SK-N-MC (cell line): Measurements from ENCODE around the gene SKOR2.

ENCODE experiments used
- DNase-seq: peaks from one replicate; pipeline ENCODE4 v3.0.0-alpha.2; 2011; ENCODE audit warnings: low read depth, low spot score
- H3K27ac ChIP-seq: fragments of 200-600 bp; sonication (generic); 2 replicates; pipeline ENCODE4 v1.5.1; 2016; ENCODE audit warnings: mixed run types
- H3K36me3 ChIP-seq: fragments of 200-600 bp; sonication (generic); 2 replicates; pipeline ENCODE4 v1.6.1; 2017; ENCODE audit warnings: antibody characterized with exemption, low read length, mixed read lengths; ENCODE audit not compliant: insufficient read depth
- H3K4me3 ChIP-seq: fragments of 200-600 bp; sonication (generic); 2 replicates; pipeline ENCODE4 v1.5.1; 2016
- H3K9ac ChIP-seq: fragments of 200-600 bp; sonication (generic); 2 replicates; pipeline ENCODE4 v1.8.0; 2017; ENCODE audit warnings: mixed run types, mixed read lengths; ENCODE audit not compliant: insufficient read length
- H3K9me3 ChIP-seq: fragments of 200-600 bp; sonication (generic); 2 replicates; pipeline ENCODE4 v1.6.1; 2017; ENCODE audit warnings: low read depth, mild to moderate bottlenecking, antibody characterized with exemption, low read length, moderate library complexity, mixed read lengths
- EZH2 ChIP-seq: fragments of 200-600 bp; sonication (generic); IDR thresholded peaks from one replicate; pipeline ENCODE4 v1.6.1; 2017; ENCODE audit warnings: antibody characterized with exemption
- FOXP2 ChIP-seq: optimal IDR thresholded peaks from 2 replicates; pipeline ENCODE3; 2011; ENCODE audit warnings: mild to moderate bottlenecking, moderate library complexity; ENCODE audit not compliant: insufficient read depth; ENCODE audit errors: extremely low read length, control extremely low read depth
- POLR2AphosphoS5 ChIP-seq: IDR thresholded peaks from 2 replicates; pipeline ENCODE4 v1.6.1; 2012; ENCODE audit warnings: mild to moderate bottlenecking, low read depth, low read length, borderline replicate concordance

SKOR2 gene

DNA sequence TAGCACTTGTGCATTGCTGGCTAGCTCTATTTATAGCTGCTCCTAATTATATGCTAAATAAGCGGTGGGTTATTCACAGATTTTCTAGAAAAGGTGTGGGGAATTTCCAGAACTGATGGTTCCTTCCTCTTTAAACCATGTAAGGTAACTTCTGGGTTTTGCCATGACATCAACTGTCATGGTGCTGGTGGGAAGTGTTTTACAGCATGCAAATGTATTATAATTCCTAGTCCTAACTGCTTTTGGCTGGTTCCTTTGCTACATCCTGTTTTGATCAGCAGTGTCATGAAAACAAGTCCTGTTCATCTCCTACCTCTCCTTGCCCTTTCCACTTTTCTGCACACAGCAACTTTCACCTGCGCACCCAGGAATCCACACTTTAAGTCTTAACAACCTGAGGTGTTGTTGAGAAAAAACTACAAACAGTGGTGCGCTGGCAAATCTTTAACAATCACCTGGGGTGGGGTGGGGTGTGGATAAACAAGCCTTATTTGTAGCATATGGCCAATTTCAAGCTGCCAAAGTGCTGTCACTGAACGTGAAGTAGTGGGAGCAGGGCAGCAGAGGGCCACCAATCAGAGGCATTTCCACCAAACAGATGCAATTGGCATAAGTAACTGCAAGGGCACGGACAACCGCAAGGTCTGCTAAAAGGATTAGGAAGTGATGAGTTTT is 33.4 kb upstream of the SKOR2 start:
- TF ChIP-seq FOXP2 (no peak), EZH2 (no peak), POLR2AphosphoS5 (no peak)
- H3K9ac ChIP-seq: no peak overlapping the region
- H3K27ac ChIP-seq: no peak overlapping the region
- DNase-seq: no peak
- H3K4me3 ChIP-seq: no peak overlapping the region
- no peaks in the 10 kb centered on the region for H3K9me3 ChIP-seq
- H3K36me3 ChIP-seq: no peaks in the 10 kb centered on the region

DNA sequence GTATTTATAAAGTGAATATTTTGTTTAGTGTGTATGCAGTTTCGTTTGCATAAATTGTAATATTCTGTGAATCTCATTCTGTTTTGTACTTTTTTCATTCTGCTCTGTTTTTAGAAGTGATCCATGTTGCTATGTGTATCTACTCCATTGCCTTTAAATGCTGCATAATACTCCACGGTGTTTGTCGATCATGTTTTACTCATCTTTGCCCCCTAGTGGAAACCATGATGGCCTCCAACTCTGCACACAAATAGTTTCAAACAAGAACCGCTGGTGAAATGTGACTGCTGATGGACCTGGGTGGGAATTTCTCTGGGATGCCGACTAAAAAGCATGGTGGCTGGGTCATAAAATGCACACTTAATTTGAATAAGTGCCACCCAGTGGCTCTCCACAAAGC is 32.0 kb upstream of the SKOR2 start:
- Histone ChIP-seq H3K4me3 (no peak overlapping the region), H3K36me3 (no peaks in the 10 kb centered on the region), H3K9me3 (no peaks in the 10 kb centered on the region), H3K9ac (no peak overlapping the region), H3K27ac (no peak overlapping the region)
- TF ChIP-seq FOXP2 (no peak), POLR2AphosphoS5 (no peak), EZH2 (no peak)
- DNase-seq: peak; percentile 8

DNA sequence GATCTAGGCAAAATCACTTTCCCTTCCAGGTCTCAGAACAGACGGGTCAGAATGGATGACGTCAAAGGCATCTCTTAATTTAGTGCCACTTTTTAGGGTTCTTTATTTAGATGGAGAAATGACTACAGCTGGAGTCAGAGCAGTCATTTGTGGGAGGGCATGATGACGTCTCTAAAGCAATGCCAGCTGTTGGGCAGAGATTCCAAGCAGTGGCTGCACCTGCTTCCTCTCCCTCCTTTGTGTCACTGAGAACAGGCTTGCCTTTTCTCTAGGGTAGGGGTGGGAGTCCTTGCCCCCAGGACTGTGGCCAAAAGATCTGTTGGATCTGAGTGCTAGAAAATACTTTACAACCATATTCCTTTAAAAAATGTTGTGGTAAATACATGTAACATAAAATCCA is 28.7 kb upstream of the SKOR2 start:
- no peak for TF ChIP-seq FOXP2
- H3K36me3 ChIP-seq: no peaks in the 10 kb centered on the region
- no peaks in the 10 kb centered on the region for H3K9me3 ChIP-seq
- no peak overlapping the region for H3K4me3 ChIP-seq
- H3K9ac ChIP-seq: no peak overlapping the region
- no peak overlapping the region for H3K27ac ChIP-seq
- no peak for DNase-seq

DNA sequence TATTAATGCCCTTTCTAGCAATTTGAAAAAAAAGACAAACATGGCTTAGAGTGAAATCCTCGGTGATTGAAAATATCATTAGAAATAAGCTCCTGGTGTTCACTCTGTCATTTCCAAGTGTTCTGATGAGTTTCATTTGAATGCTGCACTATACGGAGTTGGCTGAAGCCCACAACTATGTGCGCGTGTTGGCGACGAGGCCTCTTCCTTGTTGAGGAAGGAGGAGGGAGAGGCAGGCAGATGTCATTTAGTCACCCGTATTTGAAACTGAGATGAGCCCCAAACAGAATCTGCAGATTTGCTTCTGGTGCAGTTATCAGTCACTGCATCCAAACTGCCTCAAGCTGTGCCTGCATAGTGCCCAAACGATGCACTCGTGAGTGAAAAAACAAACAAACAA is 23.5 kb upstream of the SKOR2 start:
- Histone ChIP-seq H3K4me3 (no peak overlapping the region), H3K9ac (no peak overlapping the region), H3K9me3 (no peaks in the 10 kb centered on the region), H3K27ac (no peak overlapping the region), H3K36me3 (no peaks in the 10 kb centered on the region)
- TF ChIP-seq POLR2AphosphoS5: no peak
- no peak for TF ChIP-seq EZH2
- no peak for TF ChIP-seq FOXP2
- no peak for DNase-seq

DNA sequence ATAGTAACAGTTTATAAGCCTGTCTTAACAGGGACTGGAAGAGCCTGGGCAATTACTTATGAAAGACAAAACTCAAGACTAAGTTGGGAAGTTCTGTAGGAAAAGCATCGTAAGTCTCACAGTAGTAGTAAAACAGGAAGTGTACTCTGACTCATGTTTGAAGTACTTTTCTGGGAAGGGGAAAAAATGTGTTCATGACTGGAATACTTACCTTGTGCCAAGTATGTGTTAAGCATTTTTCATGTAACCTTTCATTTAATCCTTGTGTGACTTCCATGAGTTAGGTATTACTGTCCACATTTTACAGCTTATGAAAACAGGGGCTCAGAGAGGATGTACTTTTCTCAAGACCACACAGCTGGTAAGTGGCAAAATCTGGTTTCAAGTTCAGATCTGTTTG is 13.7 kb upstream of the SKOR2 start:
- H3K27ac ChIP-seq: no peak overlapping the region
- no peak overlapping the region for H3K9ac ChIP-seq
- H3K4me3 ChIP-seq: no peak overlapping the region
- H3K9me3 ChIP-seq: no peaks in the 10 kb centered on the region
- H3K36me3 ChIP-seq: no peaks in the 10 kb centered on the region
- no peak for TF ChIP-seq EZH2
- no peak for TF ChIP-seq FOXP2
- no peak for TF ChIP-seq POLR2AphosphoS5
- DNase-seq: no peak

DNA sequence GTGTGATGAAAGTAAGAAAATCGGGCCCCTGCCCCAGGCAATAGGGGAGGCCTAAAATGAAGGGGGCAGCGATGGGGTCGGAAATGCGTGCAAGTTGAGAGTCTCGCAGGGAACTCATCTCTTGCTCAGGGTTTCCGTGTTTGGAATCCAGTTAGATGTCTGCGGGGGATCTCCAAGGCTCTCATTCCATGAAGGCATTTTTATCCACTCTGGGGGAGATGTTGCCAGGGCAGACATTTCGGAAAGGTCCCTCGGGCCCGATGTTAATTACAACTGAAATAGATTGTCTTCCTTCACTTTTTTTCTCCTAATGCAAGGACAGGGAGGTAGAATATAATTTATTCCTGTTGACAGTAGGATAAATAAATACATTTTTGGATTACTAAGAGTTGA is 12.8 kb upstream of the SKOR2 start:
- Histone ChIP-seq H3K9ac (no peak overlapping the region), H3K36me3 (no peaks in the 10 kb centered on the region), H3K9me3 (no peaks in the 10 kb centered on the region), H3K27ac (no peak overlapping the region), H3K4me3 (no peak overlapping the region)
- TF ChIP-seq FOXP2: no peak
- no peak for TF ChIP-seq EZH2
- TF ChIP-seq POLR2AphosphoS5: no peak
- no peak for DNase-seq

DNA sequence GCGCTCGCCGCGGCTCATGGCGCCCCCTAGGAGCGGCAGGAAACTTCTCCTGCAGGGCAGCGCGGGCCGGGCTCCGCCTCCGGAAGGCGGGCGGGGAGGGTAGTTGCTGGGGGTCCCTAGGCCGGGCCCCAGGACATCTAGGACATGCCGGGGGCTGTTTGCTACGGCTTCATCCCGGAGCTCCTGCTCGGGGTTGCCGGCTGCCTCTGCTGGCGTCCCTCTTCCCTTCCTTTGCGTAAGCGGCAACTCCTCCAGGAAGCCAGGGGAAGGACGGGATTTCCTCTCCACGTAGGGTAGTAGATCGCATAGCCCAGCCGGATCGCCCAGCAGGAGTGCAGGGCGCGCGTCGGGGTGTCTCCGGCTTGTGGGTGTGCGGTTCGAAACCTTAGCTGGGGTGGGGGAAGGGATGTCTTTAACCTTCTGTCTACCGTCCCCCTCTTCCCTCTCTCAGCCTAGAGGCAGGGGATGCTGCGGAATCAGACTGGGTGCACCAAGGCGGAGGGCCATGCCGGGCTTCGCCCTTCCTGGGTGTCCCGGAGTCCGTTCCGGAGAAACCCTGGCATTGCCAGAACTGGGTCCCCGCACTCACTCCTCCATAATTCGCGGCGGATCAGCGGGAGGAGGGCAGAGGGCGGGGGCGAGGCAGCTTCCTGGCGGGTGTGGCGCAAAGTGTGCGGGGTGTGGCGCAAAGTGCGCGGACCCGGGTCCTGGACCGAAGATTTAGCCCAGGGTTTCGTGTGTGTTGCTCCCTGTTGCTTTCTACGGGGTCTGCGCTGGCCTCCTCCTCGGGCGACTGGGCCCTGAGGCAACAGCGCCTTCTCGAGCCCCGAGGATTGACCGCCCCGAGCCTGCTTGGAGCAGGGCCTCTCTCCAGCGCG is 12.2 kb upstream of the SKOR2 start:
- H3K4me3 ChIP-seq: no peak overlapping the region; the same call in 1 of the 2 replicates
- no peaks in the 10 kb centered on the region for H3K9me3 ChIP-seq
- DNase-seq: no peak
- H3K9ac ChIP-seq: no peak overlapping the region
- TF ChIP-seq FOXP2 (no peak), EZH2 (no peak), POLR2AphosphoS5 (no peak)
- H3K36me3 ChIP-seq: no peaks in the 10 kb centered on the region
- no peak overlapping the region for H3K27ac ChIP-seq

DNA sequence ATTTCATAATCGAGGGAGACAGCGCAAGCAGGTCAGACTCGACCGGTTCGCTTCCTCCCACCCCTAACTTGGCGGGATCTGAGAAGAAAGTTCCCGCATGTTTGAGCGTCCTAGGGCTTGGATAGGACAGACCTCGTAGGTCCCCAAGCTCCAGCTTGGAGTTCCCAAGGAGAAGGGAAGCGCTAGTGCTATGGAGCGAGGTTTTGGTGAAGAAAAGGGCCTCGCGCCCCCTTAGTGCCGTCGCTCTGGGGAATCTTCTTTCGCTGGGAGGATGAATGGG is 11.6 kb upstream of the SKOR2 start:
- no peak for DNase-seq
- Histone ChIP-seq H3K9me3 (no peaks in the 10 kb centered on the region), H3K27ac (no peak overlapping the region), H3K9ac (no peak overlapping the region), H3K4me3 (no peak overlapping the region), H3K36me3 (no peaks in the 10 kb centered on the region)
- no peak for TF ChIP-seq FOXP2
- no peak for TF ChIP-seq POLR2AphosphoS5
- no peak for TF ChIP-seq EZH2

DNA sequence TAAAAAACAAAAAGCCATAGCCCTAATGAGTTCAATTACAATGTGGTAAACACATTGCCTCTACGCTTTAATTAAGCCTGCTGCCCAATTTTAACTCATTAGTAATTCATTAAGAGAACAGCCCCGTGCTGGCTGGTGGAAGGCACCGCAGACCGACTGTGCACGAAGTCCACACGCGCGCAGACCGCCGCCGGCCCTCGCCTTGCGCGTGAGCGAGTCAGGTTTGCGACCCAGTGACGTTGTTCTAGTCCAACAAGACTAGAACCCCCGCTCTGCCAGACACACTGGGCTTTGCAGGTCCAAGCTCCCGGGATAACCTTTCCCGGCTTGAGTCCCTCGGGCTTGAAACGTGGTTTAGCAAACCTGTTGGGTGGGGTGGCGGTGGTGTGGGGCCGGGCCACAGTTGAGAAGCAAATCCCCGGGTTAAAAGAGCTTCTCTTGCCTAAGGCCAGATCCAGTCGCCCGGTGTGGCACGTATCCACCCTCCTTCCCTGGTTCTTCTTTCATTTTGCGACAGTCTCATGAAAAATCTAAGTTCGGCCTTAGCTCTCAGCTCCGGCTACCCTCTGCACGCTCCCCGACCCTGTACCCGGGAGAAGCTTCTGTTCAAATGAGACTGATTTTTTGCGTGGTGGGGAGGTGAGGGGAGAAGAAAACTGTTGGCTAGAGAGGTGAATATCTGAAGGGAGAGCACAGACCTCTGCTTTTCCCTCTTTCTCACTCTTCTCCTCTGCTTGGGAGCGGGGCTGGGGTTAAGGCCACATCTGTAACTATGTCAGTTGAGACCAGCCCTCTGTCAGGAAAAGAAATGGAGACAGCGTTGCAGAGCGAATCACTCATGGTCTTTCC is 11.1 kb upstream of the SKOR2 start:
- TF ChIP-seq FOXP2 (no peak), POLR2AphosphoS5 (no peak), EZH2 (no peak)
- no peaks in the 10 kb centered on the region for H3K9me3 ChIP-seq
- H3K27ac ChIP-seq: no peak overlapping the region
- no peaks in the 10 kb centered on the region for H3K36me3 ChIP-seq
- no peak for DNase-seq
- H3K9ac ChIP-seq: no peak overlapping the region
- no peak overlapping the region for H3K4me3 ChIP-seq
